Endothelial cell (in vitro differentiated cells): ENCODE data around the gene RSPRY1. TPM values are rescaled to one million over a fixed set of nuclear protein-coding genes. Genes with fewer than 3 reads are reported as not detected.

Source experiments
- DNase-seq: peaks from one replicate; pipeline ENCODE4 v3.0.0; 2021; ENCODE audit warnings: low spot score
- H3K27ac Mint-ChIP-seq: one replicate; pipeline ENCODE4 v1.8.0; 2021; ENCODE audit warnings: mixed read lengths, inconsistent platforms; ENCODE audit not compliant: unreplicated experiment
- H3K27me3 Mint-ChIP-seq: one replicate; pipeline ENCODE4 v1.8.0; 2021; ENCODE audit warnings: mild to moderate bottlenecking, moderate library complexity, mixed read lengths, inconsistent platforms; ENCODE audit not compliant: unreplicated experiment
- H3K36me3 Mint-ChIP-seq: one replicate; pipeline ENCODE4 v1.8.0; 2021; ENCODE audit warnings: mild to moderate bottlenecking, low read depth, mixed read lengths, inconsistent platforms; ENCODE audit not compliant: unreplicated experiment
- H3K4me1 Mint-ChIP-seq: one replicate; pipeline ENCODE4 v1.8.0; 2021; ENCODE audit warnings: mild to moderate bottlenecking, mixed read lengths, inconsistent platforms; ENCODE audit not compliant: unreplicated experiment
- H3K4me3 Mint-ChIP-seq: one replicate; pipeline ENCODE4 v1.8.0; 2021; ENCODE audit warnings: mild to moderate bottlenecking, mixed read lengths, inconsistent platforms; ENCODE audit not compliant: unreplicated experiment
- H3K9me3 Mint-ChIP-seq: one replicate; pipeline ENCODE4 v1.8.0; 2021; ENCODE audit warnings: mixed read lengths, inconsistent platforms; ENCODE audit not compliant: unreplicated experiment
- CTCF ChIP-seq: fragments of 200-600 bp; sonication (generic); IDR thresholded peaks from one replicate; pipeline ENCODE4 v1.5.0; 2021; ENCODE audit warnings: antibody characterized with exemption; ENCODE audit not compliant: unreplicated experiment
- total RNA-seq: library from RNA; stranded (reverse); fragmentation: NEBNext Ultra II Directional; extraction: Animal tissue kit (Norgen Biotek cat#: 25700); gene quantifications from one replicate; pipeline ENCODE4 v1.2.1, GENCODE V29; 2021; ENCODE audit not compliant: unreplicated experiment

Gene RSPRY1
- total RNA-seq, 1 donor from 2014 or later, result 63.0 TPM

GRCh38 chr16:57172721-57173290, 13.3 kb upstream of the RSPRY1 start:
- peaks cover 7% of the 10 kb centered on the region for H3K4me1 Mint-ChIP-seq
- no peak for DNase-seq
- no peak overlapping the region for H3K27ac Mint-ChIP-seq
- no peaks in the 10 kb centered on the region for H3K9me3 Mint-ChIP-seq
- TF ChIP-seq CTCF, result no peak
- no peaks in the 10 kb centered on the region for H3K27me3 Mint-ChIP-seq
- H3K4me3 Mint-ChIP-seq, result no peak overlapping the region
- H3K36me3 Mint-ChIP-seq, result peaks cover 17% of the 10 kb centered on the region

GRCh38 chr16:57175896-57176295, 10.2 kb upstream of the RSPRY1 start:
- Mint-ChIP-seq H3K27me3 (no peaks in the 10 kb centered on the region), H3K4me1 (no peaks in the 10 kb centered on the region), H3K36me3 (peaks cover 15% of the 10 kb centered on the region), H3K9me3 (no peaks in the 10 kb centered on the region), H3K27ac (no peak overlapping the region), H3K4me3 (no peak overlapping the region)
- no peak for TF ChIP-seq CTCF
- DNase-seq, result no peak

- Mint-ChIP-seq H3K4me3 (no peak overlapping the region), H3K4me1 (no peaks in the 10 kb centered on the region), H3K36me3 (no peaks in the 10 kb centered on the region), H3K27ac (no peak overlapping the region), H3K9me3 (no peaks in the 10 kb centered on the region), H3K27me3 (no peaks in the 10 kb centered on the region)
- DNase-seq, result no peak
- no peak for TF ChIP-seq CTCF
Observed at GRCh38 chr16:57178196-57178595, 7.9 kb upstream of the RSPRY1 start.

- Mint-ChIP-seq H3K27ac (no peak overlapping the region), H3K4me3 (no peak overlapping the region), H3K36me3 (no peaks in the 10 kb centered on the region), H3K9me3 (no peaks in the 10 kb centered on the region), H3K27me3 (no peaks in the 10 kb centered on the region), H3K4me1 (no peaks in the 10 kb centered on the region)
- no peak for TF ChIP-seq CTCF
- no peak for DNase-seq
Observed at GRCh38 chr16:57178793-57179212, 7.3 kb upstream of the RSPRY1 start.

GRCh38 chr16:57179215-57179828, 6.8 kb upstream of the RSPRY1 start:
- Mint-ChIP-seq H3K4me3 (no peak overlapping the region), H3K4me1 (peaks cover 3% of the 10 kb centered on the region), H3K27me3 (peaks cover 2% of the 10 kb centered on the region), H3K36me3 (no peaks in the 10 kb centered on the region), H3K9me3 (no peaks in the 10 kb centered on the region), H3K27ac (no peak overlapping the region)
- no peak for DNase-seq
- no peak for TF ChIP-seq CTCF
